ENCODE results near the gene HABP2. TPM values are rescaled to one million over a fixed set of nuclear protein-coding genes. Genes with fewer than 3 reads are reported as not detected.

The HABP2 gene
- total RNA-seq, 2 experiments from 2014 or later: not detected

GRCh38 chr10:113539789-113540188, 13.1 kb upstream of the HABP2 start:
- no peak for DNase-seq
- Mint-ChIP-seq H3K4me1 (no peaks in the 10 kb centered on the region), H3K27ac (no peak overlapping the region), H3K9me3 (no peaks in the 10 kb centered on the region), H3K4me3 (no peak overlapping the region), H3K27me3 (peaks cover 14% of the 10 kb centered on the region), H3K36me3 (no peaks in the 10 kb centered on the region)

DNA sequence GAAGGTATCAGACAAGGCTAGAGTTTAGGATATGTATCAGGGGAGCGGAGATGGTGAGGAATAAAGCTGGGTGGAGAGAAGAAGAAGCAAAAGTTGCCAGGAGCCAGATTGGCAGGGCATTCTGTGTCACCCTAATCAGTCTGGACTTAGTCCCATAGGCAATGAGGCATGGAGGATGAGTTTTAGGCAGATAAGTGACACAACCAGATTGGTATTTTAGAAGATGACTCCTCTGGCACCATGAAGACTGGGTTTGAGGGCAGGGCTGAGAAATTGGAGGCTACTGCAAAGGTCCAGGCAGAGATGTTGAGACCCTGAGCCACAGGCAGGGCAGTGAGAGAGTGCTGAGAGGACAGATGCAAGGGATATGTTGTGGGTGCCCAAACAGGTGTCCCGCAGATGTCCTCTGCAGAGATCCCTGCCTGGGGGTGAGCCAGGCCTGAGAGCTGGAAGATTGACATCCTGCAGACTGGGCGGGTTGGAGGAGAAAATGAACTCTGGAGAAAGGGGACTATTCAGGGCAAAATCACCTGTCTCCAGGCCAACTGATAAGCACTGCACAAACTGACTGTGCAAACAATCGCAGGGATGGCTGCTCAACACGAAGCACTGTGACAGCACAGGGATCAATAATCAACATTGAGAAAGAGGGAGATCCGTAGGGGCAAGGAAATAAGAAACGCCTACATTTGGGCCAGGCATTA, 11.9 kb upstream of the HABP2 start:
- H3K4me3 Mint-ChIP-seq: no peak overlapping the region
- H3K9me3 Mint-ChIP-seq: no peaks in the 10 kb centered on the region
- no peaks in the 10 kb centered on the region for H3K36me3 Mint-ChIP-seq
- H3K27ac Mint-ChIP-seq: no peak overlapping the region
- H3K27me3 Mint-ChIP-seq: peaks cover 9% of the 10 kb centered on the region
- DNase-seq: no peak
- H3K4me1 Mint-ChIP-seq: no peaks in the 10 kb centered on the region

- no peaks in the 10 kb centered on the region for H3K4me1 Mint-ChIP-seq
- peaks cover 9% of the 10 kb centered on the region for H3K27me3 Mint-ChIP-seq
- H3K36me3 Mint-ChIP-seq: no peaks in the 10 kb centered on the region
- no peak overlapping the region for H3K27ac Mint-ChIP-seq
- no peak for DNase-seq
- no peak overlapping the region for H3K4me3 Mint-ChIP-seq
- no peaks in the 10 kb centered on the region for H3K9me3 Mint-ChIP-seq
Measured at GRCh38 chr10:113541549-113541927, 11.3 kb upstream of the HABP2 start.

DNA sequence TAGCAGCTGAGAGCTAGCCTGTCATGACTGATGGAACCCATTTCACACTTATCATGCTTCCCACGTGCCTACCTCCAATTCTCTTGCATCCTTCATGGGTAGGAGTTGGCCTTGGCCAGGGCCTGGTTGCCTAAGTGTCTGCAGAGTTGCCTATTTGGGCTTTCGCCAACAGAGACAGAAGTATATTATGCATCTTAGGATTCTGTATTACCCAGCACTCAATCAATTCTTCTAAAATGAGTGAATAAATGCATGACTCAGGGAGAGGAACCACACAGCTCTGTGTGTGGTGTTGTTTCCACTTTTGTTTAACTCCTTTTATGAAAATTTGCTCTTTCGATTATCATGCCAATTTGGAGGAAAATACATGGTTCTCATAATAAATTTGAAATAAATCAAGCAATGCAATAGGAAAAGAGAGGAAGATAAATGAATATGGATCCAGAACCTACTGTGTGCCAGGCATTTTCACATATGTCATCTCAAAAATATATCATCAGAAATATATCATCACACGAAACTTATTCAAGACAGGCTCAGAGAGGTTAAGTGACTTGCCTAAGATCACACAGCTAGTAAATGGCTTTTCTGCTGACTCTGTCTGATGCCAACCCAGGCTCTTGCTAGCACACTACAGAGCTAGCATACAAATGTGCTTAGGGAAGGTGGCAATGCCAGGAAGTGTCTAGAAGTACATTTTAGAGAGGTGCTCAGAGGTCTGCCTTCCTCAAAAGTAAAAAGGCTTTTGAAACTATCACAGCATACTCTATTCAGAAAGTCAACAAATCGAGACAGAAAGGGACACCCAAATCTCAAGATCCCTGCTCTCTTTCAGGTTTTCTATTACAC, 9.5 kb upstream of the HABP2 start:
- no peaks in the 10 kb centered on the region for H3K4me1 Mint-ChIP-seq
- no peak overlapping the region for H3K27ac Mint-ChIP-seq
- no peak for DNase-seq
- no peak overlapping the region for H3K4me3 Mint-ChIP-seq
- H3K36me3 Mint-ChIP-seq: no peaks in the 10 kb centered on the region
- H3K9me3 Mint-ChIP-seq: no peaks in the 10 kb centered on the region
- H3K27me3 Mint-ChIP-seq: peaks cover 9% of the 10 kb centered on the region

GRCh38 chr10:113544392-113544791, 8.5 kb upstream of the HABP2 start:
- H3K27me3 Mint-ChIP-seq: peaks cover 7% of the 10 kb centered on the region
- DNase-seq: no peak
- H3K4me1 Mint-ChIP-seq: no peaks in the 10 kb centered on the region
- H3K9me3 Mint-ChIP-seq: no peaks in the 10 kb centered on the region
- H3K4me3 Mint-ChIP-seq: no peak overlapping the region
- H3K27ac Mint-ChIP-seq: no peak overlapping the region
- H3K36me3 Mint-ChIP-seq: no peaks in the 10 kb centered on the region

- Mint-ChIP-seq H3K36me3 (no peaks in the 10 kb centered on the region), H3K4me1 (no peaks in the 10 kb centered on the region), H3K4me3 (no peak overlapping the region), H3K27ac (no peak overlapping the region), H3K27me3 (peaks cover 3% of the 10 kb centered on the region), H3K9me3 (no peaks in the 10 kb centered on the region)
- DNase-seq: no peak
Measured at GRCh38 chr10:113547426-113547825, 5.4 kb upstream of the HABP2 start.

DNA sequence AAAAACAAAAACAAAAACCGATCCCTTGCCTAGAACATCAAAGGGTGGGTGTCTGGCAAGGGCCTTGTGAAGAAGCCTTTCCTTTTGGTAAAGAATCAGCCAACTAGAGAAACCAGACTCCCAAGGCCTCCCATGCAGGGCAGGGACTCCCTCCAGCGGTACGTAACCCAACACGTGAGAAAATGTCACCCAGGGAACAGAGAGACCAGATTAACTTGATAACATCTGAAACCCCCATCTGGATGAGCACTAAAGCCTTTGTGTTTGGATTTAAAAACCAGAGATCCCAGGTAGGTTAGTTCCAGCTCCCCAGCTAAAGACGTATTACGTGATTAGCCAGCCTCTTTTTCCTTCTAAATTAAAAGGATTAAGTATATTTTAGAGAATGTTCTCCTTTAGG, 3.0 kb upstream of the HABP2 start:
- DNase-seq: no peak
- no peaks in the 10 kb centered on the region for H3K4me1 Mint-ChIP-seq
- H3K36me3 Mint-ChIP-seq: no peaks in the 10 kb centered on the region
- no peak overlapping the region for H3K4me3 Mint-ChIP-seq
- no peak overlapping the region for H3K27ac Mint-ChIP-seq
- no peaks in the 10 kb centered on the region for H3K9me3 Mint-ChIP-seq
- peaks cover 8% of the 10 kb centered on the region for H3K27me3 Mint-ChIP-seq

GRCh38 chr10:113550365-113550764, 2.5 kb upstream of the HABP2 start:
- no peaks in the 10 kb centered on the region for H3K4me1 Mint-ChIP-seq
- peaks cover 9% of the 10 kb centered on the region for H3K27me3 Mint-ChIP-seq
- H3K36me3 Mint-ChIP-seq: no peaks in the 10 kb centered on the region
- no peak overlapping the region for H3K4me3 Mint-ChIP-seq
- H3K9me3 Mint-ChIP-seq: no peaks in the 10 kb centered on the region
- no peak overlapping the region for H3K27ac Mint-ChIP-seq
- no peak for DNase-seq

DNA sequence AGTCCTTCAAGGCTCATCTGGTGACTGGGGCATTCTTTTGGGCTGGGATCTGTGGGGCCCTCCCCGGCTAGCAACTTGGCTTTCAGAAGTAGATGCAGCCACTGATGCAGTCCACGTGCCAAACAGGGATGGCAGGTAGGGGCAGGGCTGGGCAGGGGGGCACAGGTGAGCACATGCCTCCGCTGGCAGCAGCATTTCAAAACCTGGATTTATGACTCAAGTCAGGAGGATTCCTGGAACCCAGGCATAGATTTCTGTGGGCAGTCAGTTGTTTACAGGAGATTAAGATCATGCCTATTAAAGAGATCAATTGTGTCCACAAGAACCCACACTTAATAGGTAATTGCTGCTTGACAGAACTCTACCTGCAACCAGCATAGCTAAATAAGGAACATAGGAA, 839 bp upstream of the HABP2 start:
- no peaks in the 10 kb centered on the region for H3K4me1 Mint-ChIP-seq
- H3K27ac Mint-ChIP-seq: no peak overlapping the region
- H3K9me3 Mint-ChIP-seq: no peaks in the 10 kb centered on the region

DNA sequence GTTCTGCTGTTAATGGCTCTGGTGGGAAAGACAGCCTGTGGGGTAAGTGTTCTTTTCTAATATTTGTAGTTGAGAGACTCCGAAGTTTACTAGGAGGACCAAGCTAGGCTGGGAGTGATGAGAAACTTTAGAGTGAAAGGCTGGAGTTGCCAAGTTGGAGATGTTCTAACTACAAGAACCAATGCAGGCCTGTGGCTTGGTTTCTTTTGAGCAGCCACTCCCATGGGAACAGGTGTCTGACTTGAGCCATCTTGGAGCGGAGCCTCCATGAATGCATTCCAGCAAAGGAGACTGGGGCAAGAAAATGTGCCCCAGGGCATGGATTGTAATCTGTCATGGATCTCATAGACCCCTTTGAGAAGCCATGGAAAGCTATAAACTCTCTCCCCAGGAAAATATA, 296 bp downstream of the HABP2 start:
- no peaks in the 10 kb centered on the region for H3K9me3 Mint-ChIP-seq
- peaks cover 24% of the 10 kb centered on the region for H3K27me3 Mint-ChIP-seq
- no peak for DNase-seq
- H3K4me1 Mint-ChIP-seq: peaks cover 4% of the 10 kb centered on the region
- H3K4me3 Mint-ChIP-seq: no peak overlapping the region
- H3K36me3 Mint-ChIP-seq: no peaks in the 10 kb centered on the region
- no peak overlapping the region for H3K27ac Mint-ChIP-seq

More for the DNA sequence above, 839 bp upstream of the HABP2 start:
- Mint-ChIP-seq H3K4me3 (no peak overlapping the region), H3K36me3 (no peaks in the 10 kb centered on the region), H3K27me3 (peaks cover 12% of the 10 kb centered on the region)
- no peak for DNase-seq

DNA sequence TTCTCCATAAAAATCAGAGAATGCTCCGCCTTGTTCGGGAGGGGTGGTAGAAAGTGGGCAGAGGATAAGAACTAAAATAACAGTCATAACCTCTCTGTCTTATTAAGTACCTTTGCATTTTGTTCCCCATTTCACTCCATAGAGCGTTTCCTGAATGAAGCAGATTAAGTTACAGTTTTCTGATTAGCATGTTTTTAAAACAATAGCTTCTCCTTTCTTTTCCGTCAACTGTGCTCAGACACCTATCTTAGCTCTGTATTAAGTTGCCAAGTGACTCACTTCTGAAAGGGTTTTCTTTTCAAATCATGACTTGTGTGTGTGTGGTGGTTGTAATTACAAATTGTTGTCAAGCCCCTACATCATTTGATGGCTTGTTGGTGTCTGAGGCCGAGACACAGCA, 1.4 kb downstream of the HABP2 start:
- Mint-ChIP-seq H3K4me3 (no peak overlapping the region), H3K36me3 (no peaks in the 10 kb centered on the region), H3K9me3 (no peaks in the 10 kb centered on the region), H3K27ac (no peak overlapping the region), H3K27me3 (peaks cover 30% of the 10 kb centered on the region), H3K4me1 (peaks cover 4% of the 10 kb centered on the region)
- no peak for DNase-seq

GRCh38 chr10:113555245-113555644, 2.4 kb downstream of the HABP2 start:
- DNase-seq: no peak
- Mint-ChIP-seq H3K9me3 (no peaks in the 10 kb centered on the region), H3K4me3 (no peak overlapping the region), H3K36me3 (no peaks in the 10 kb centered on the region), H3K27me3 (peaks cover 36% of the 10 kb centered on the region), H3K4me1 (peaks cover 4% of the 10 kb centered on the region), H3K27ac (no peak overlapping the region)

DNA sequence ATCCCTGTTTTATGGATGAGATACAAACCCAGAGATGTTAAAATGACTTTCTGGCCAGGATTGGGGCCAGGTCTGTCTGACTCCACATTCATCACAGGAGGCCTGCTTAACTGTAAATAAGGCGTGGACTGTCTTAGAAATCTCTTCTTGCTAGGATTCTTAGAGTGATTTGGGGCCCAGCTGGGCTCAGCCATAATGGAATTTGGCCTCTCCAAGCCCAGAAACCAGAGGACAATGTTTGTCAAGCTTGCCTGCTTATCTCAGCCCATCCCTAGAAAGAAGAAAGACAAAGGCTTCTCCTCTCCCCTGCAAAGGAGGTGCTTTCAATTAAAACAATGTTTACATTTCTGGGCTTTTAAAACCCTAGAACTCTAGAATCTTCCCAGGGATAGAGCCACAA, 2.9 kb downstream of the HABP2 start:
- Mint-ChIP-seq H3K9me3 (no peaks in the 10 kb centered on the region), H3K27ac (no peak overlapping the region), H3K4me3 (no peak overlapping the region), H3K27me3 (peaks cover 41% of the 10 kb centered on the region), H3K4me1 (peaks cover 4% of the 10 kb centered on the region), H3K36me3 (no peaks in the 10 kb centered on the region)
- no peak for DNase-seq

- Mint-ChIP-seq H3K9me3 (no peaks in the 10 kb centered on the region), H3K27me3 (peaks cover 41% of the 10 kb centered on the region), H3K27ac (no peak overlapping the region), H3K36me3 (no peaks in the 10 kb centered on the region), H3K4me3 (no peak overlapping the region), H3K4me1 (peaks cover 4% of the 10 kb centered on the region)
- no peak for DNase-seq
Measured at GRCh38 chr10:113557424-113557862, 4.6 kb downstream of the HABP2 start.

- Mint-ChIP-seq H3K36me3 (no peaks in the 10 kb centered on the region), H3K27me3 (peaks cover 41% of the 10 kb centered on the region), H3K27ac (no peak overlapping the region), H3K9me3 (no peaks in the 10 kb centered on the region), H3K4me3 (no peak overlapping the region), H3K4me1 (peaks cover 4% of the 10 kb centered on the region)
- DNase-seq: no peak
Measured at GRCh38 chr10:113557903-113558321, 5.1 kb downstream of the HABP2 start.

DNA sequence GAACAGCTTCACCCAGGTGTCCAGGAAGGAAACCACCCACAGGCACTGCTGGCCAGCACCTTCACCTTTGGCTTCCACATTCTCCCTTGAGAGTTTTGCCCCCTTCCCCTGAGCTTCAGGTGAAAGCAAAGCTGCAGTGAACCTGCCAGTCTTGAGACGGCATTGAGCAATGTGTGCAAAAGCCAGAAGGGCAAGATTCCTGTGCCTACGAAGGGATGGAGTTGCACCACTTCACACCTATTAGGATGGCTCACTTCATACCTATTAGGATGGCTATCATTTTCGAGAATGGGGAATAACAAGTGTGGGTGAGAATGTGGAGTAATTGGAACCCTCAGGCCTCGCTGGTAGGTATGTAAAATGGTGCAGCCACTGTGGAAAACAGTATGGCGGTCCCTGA, 7.2 kb downstream of the HABP2 start:
- Mint-ChIP-seq H3K27me3 (peaks cover 35% of the 10 kb centered on the region), H3K27ac (no peak overlapping the region), H3K36me3 (no peaks in the 10 kb centered on the region), H3K9me3 (no peaks in the 10 kb centered on the region), H3K4me1 (peaks cover 6% of the 10 kb centered on the region), H3K4me3 (no peak overlapping the region)
- DNase-seq: no peak

All from activated naive CD8-positive, alpha-beta T cell treated with anti-CD3 and anti-CD28 coated beads for 36 hours (primary cell).